Astrocyte (in vitro differentiated cells and primary cell): ENCODE results near the gene OPCML. TPM values are rescaled to one million over a fixed set of nuclear protein-coding genes. Genes with fewer than 3 reads are reported as not detected.

Source experiments
- DNase-seq: peaks from one replicate; pipeline ENCODE4 v3.0.0-alpha.2; 2010; ENCODE audit warnings: low read depth
- FAIRE-seq: peaks from 2 replicates; lab custom pipeline; 2011; peaks lifted over from hg19 to GRCh38; lab: Jason Lieb, UNC
- H2AFZ ChIP-seq: 2 replicates; pipeline ENCODE4 v1.6.0; 2012; ENCODE audit warnings: low read depth, low read length, inconsistent platforms
- H3K27ac ChIP-seq: 2 replicates; pipeline ENCODE4 v1.5.1; 2011; ENCODE audit warnings: low read depth, low read length, inconsistent platforms
- H3K27me3 ChIP-seq: 2 replicates; pipeline ENCODE4 v1.6.0; 2011; ENCODE audit warnings: low read length, inconsistent platforms; ENCODE audit not compliant: insufficient read depth
- H3K36me3 ChIP-seq: 2 replicates; pipeline ENCODE4 v1.5.1; 2011; ENCODE audit warnings: low read length, inconsistent platforms; ENCODE audit not compliant: insufficient read depth
- H3K4me1 ChIP-seq: 2 replicates; pipeline ENCODE4 v1.5.1; 2011; ENCODE audit warnings: low read length, inconsistent platforms; ENCODE audit not compliant: insufficient read depth
- H3K4me2 ChIP-seq: 2 replicates; pipeline ENCODE4 v1.6.0; 2012; ENCODE audit warnings: low read length, inconsistent platforms
- H3K4me3 ChIP-seq: 2 replicates; pipeline ENCODE4 v1.5.1; 2011; ENCODE audit warnings: low read depth, mild to moderate bottlenecking, low read length, inconsistent platforms; ENCODE audit not compliant: insufficient read depth
- H3K79me2 ChIP-seq: 2 replicates; pipeline ENCODE4 v1.6.0; 2012; ENCODE audit warnings: mild to moderate bottlenecking, low read length, inconsistent platforms; ENCODE audit not compliant: insufficient read depth
- H3K9ac ChIP-seq: 2 replicates; pipeline ENCODE4 v1.6.0; 2012; ENCODE audit warnings: mild to moderate bottlenecking, low read length, inconsistent platforms
- H3K9me3 ChIP-seq: 2 replicates; pipeline ENCODE4 v1.5.1; 2012; ENCODE audit warnings: low read depth, mild to moderate bottlenecking, low read length, inconsistent platforms; ENCODE audit not compliant: insufficient read depth
- H4K20me1 ChIP-seq: 2 replicates; pipeline ENCODE4 v1.6.0; 2012; ENCODE audit warnings: low read length, inconsistent platforms; ENCODE audit not compliant: insufficient read depth
- H3K27ac Mint-ChIP-seq: one replicate; pipeline ENCODE4 v1.8.0; 2021; ENCODE audit warnings: mild to moderate bottlenecking, mixed read lengths; ENCODE audit not compliant: unreplicated experiment
- H3K27me3 Mint-ChIP-seq: one replicate; pipeline ENCODE4 v1.8.0; 2021; ENCODE audit warnings: low read depth, mixed read lengths; ENCODE audit not compliant: unreplicated experiment
- H3K36me3 Mint-ChIP-seq: one replicate; pipeline ENCODE4 v1.8.0; 2021; ENCODE audit warnings: low read depth, mixed read lengths; ENCODE audit not compliant: unreplicated experiment
- H3K4me1 Mint-ChIP-seq: one replicate; pipeline ENCODE4 v1.8.0; 2021; ENCODE audit warnings: low read depth, mixed read lengths; ENCODE audit not compliant: unreplicated experiment
- H3K4me3 Mint-ChIP-seq: one replicate; pipeline ENCODE4 v1.8.0; 2021; ENCODE audit warnings: mild to moderate bottlenecking, moderate library complexity, mixed read lengths; ENCODE audit not compliant: unreplicated experiment
- H3K9me3 Mint-ChIP-seq: one replicate; pipeline ENCODE4 v1.8.0; 2021; ENCODE audit warnings: mild to moderate bottlenecking, mixed read lengths; ENCODE audit not compliant: unreplicated experiment
- CTCF ChIP-seq: IDR thresholded peaks from 2 replicates; pipeline ENCODE4 v1.5.1; 2011; ENCODE audit warnings: low read depth, mild to moderate bottlenecking, inconsistent platforms, low read length, moderate library complexity; ENCODE audit not compliant: insufficient read depth
- EZH2 ChIP-seq: IDR thresholded peaks from 2 replicates; pipeline ENCODE4 v1.6.1; 2012; ENCODE audit warnings: mild to moderate bottlenecking, low read length, inconsistent platforms; ENCODE audit not compliant: insufficient read depth
- total RNA-seq: library from RNA; stranded (reverse); gene quantifications from 2 replicates; pipeline ENCODE4 v1.2.1, GENCODE V29; 2021

The OPCML gene
- total RNA-seq, 1 donor from 2014 or later = 7.9 TPM

- no peak overlapping the region for H3K4me3 ChIP-seq
- no peaks in the 10 kb centered on the region for H4K20me1 ChIP-seq
- H3K27me3 ChIP-seq = no peaks in the 10 kb centered on the region
- no peak overlapping the region for H3K4me2 ChIP-seq
- no peak overlapping the region for H2AFZ ChIP-seq
- Mint-ChIP-seq H3K4me1 (no peaks in the 10 kb centered on the region), H3K27ac (no peak overlapping the region), H3K9me3 (peaks cover 5% of the 10 kb centered on the region), H3K27me3 (peaks cover 37% of the 10 kb centered on the region), H3K36me3 (no peaks in the 10 kb centered on the region), H3K4me3 (no peak overlapping the region)
- no peaks in the 10 kb centered on the region for H3K36me3 ChIP-seq
- H3K79me2 ChIP-seq = no peaks in the 10 kb centered on the region
- FAIRE-seq (no peak), DNase-seq (no peak)
- no peaks in the 10 kb centered on the region for H3K9me3 ChIP-seq
- TF ChIP-seq CTCF (no peak), EZH2 (no peak)
- no peak overlapping the region for H3K9ac ChIP-seq
- no peak overlapping the region for H3K27ac ChIP-seq
- no peaks in the 10 kb centered on the region for H3K4me1 ChIP-seq
These were observed 29.1 kb downstream of the OPCML start for GRCh38 chr11:133503236-133503635.

GRCh38 chr11:133501643-133502539, 30.4 kb downstream of the OPCML start:
- Mint-ChIP-seq H3K36me3 (no peaks in the 10 kb centered on the region), H3K9me3 (peaks cover 3% of the 10 kb centered on the region), H3K4me1 (no peaks in the 10 kb centered on the region), H3K27me3 (peaks cover 39% of the 10 kb centered on the region), H3K4me3 (no peak overlapping the region), H3K27ac (no peak overlapping the region)
- DNase-seq = no peak
- no peak for FAIRE-seq
- no peak for TF ChIP-seq EZH2
- TF ChIP-seq CTCF = no peak
- Histone ChIP-seq H3K79me2 (no peaks in the 10 kb centered on the region), H3K36me3 (no peaks in the 10 kb centered on the region), H3K4me1 (no peaks in the 10 kb centered on the region), H3K4me3 (no peak overlapping the region), H3K27me3 (no peaks in the 10 kb centered on the region), H3K9me3 (no peaks in the 10 kb centered on the region), H3K4me2 (no peak overlapping the region), H4K20me1 (no peaks in the 10 kb centered on the region), H3K9ac (no peak overlapping the region), H2AFZ (no peak overlapping the region), H3K27ac (no peak overlapping the region)

GRCh38 chr11:133500936-133501335, 31.4 kb downstream of the OPCML start:
- FAIRE-seq (no peak), DNase-seq (no peak)
- TF ChIP-seq CTCF (no peak), EZH2 (no peak)
- no peaks in the 10 kb centered on the region for H3K4me1 ChIP-seq
- H3K27me3 ChIP-seq = no peaks in the 10 kb centered on the region
- no peak overlapping the region for H3K27ac ChIP-seq
- Mint-ChIP-seq H3K27ac (no peak overlapping the region), H3K4me3 (no peak overlapping the region), H3K36me3 (no peaks in the 10 kb centered on the region), H3K27me3 (peaks cover 38% of the 10 kb centered on the region), H3K4me1 (no peaks in the 10 kb centered on the region), H3K9me3 (peaks cover 3% of the 10 kb centered on the region)
- no peaks in the 10 kb centered on the region for H3K79me2 ChIP-seq
- no peaks in the 10 kb centered on the region for H3K36me3 ChIP-seq
- H2AFZ ChIP-seq = no peak overlapping the region
- H4K20me1 ChIP-seq = no peaks in the 10 kb centered on the region
- no peaks in the 10 kb centered on the region for H3K9me3 ChIP-seq
- H3K9ac ChIP-seq = no peak overlapping the region
- no peak overlapping the region for H3K4me2 ChIP-seq
- H3K4me3 ChIP-seq = no peak overlapping the region
